ENCODE measurements around the gene WDR55.
"Not testable (repeated sequence)": the region's sequence is repeated elsewhere in the genome, so short reads cannot be mapped to it uniquely, and the experiment has no call there.

WDR55 gene

DNA sequence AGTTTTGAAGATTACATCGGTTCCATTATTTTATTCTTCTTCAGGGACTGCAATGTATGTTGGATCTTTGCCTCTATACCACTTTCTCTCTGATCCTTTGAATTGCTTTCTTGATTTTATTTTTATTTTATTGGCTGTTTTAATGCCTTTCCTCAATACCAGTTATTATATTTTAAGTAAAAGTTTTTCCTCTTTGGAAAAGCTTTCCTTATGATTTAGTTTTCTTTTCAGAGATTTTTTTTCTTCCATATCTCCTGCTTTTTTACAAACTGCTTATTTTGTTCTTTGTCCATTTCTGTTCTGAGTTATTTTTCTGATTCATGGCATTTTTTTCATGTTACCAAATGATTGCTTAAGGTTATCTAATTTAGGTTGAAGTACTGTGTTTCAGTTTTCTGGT, 47.1 kb downstream of the WDR55 start:
- no peak for DNase-seq

DNA sequence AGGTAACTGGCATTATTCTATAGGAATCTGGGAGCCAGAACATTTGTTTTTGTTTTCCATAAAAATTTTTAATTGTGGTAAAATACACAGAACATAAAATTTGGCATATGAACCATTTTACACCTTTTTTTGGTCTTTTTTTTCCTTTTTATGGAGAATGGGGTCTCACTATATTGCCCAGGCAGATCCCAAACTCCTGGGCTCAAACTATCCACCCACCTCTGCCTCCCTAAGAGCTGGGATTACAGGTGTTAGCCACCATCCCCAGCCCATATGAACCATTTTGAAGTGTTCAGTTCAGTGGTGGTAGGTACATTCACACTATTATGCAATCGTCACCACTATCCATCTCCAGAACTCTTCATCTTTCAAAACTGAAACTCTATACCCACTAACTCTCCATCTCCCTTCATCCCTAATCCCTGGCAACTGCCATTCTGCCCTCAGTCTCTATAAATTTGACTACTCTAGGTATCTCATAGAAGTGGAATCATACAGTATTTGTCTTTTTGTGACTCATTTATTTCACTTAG, 48.9 kb downstream of the WDR55 start:
- no peak for DNase-seq

DNA sequence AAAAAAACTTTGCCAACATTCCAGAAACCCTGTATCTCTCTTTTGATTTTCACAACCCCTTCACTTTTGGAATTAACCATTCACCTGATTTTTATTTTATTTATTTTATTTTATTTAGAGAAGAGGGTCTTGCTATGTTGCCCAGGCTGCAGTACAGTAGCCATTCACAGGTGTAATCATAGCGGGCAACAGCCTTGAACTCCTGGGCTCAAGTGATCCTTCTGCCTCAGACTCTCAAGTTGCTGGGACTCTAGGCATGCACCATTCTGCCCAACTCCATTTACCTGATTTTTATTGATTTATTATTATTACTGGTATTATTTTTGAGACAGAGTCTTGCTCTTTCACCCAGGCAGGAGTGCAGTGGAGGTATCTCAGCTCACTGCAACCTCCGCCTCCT, 51.5 kb downstream of the WDR55 start:
- not testable (repeated sequence) for DNase-seq

DNA sequence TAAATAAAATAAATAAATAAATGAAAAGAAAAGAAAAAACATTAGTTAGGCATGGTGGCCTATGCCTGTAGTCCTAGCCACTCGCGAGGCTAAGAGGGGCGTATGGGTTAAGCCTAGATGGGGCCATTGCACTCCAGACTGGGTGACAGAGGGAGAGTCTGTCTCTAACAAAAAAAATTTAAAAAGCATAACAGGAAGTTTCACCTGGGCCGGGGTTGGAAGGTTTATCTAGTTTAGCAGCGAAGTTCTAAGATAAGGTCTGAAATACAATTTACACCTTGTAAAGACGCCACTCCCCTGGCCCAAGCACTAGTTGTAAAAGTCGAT, 53.5 kb downstream of the WDR55 start:
- no peak for DNase-seq

DNA sequence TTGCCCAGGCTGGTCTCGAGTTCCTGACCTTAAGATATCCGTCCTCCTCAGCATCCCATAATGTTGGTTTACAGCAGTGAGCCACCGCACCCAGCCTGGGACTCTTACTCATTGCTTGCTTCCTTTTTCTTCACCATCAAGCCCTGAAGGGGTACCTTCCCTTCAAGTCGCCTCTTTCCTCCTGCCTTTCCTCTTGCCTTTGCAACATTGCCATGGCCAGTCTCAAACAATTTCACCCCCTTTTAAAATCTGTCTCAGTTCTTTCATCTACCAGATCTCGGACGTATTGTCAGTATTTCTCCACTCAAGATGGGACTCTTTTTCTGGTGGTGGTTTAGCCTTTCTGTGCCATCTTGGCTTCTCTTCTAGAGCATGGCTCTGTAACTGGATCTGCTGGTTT, 56.0 kb downstream of the WDR55 start:
- not testable (repeated sequence) for DNase-seq

DNA sequence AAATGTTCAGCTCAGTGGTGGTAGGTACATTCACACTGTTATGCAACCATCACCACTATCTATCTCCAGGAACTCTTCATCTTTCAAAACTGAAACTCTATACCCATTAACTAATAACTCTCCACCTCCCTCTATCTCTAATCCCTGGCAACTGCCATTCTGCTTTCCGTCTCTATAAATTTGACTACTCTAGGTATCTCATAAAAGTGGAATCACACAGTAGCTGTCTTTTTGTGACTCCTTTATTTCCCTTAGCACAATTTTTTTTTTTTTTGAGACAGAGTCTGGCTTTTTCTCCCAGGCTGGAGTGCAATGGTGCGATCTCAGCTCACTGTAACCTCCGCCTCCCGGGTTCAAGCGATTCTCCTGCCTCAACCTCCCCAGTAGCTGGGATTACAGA, 56.7 kb downstream of the WDR55 start:
- not testable (repeated sequence) for DNase-seq

Measured in CD4-positive, alpha-beta T cell treated with Interferon gamma for 1 hour (primary cell).